Epithelial cell of esophagus (primary cell): Measurements from ENCODE around the gene CENATAC.
"Not testable (repeated sequence)": the region's sequence is repeated elsewhere in the genome, so short reads cannot be mapped to it uniquely, and the experiment has no call there.

Experiments
- DNase-seq: peaks from one replicate; pipeline ENCODE4 v3.0.0; 2010; ENCODE audit warnings: low read depth
- H3K4me3 ChIP-seq: 2 replicates; pipeline ENCODE4 v1.5.1; 2011; ENCODE audit warnings: mild to moderate bottlenecking, low read length, control low read depth
- TF ChIP-seq, protein P1 (sequence below): IDR thresholded peaks from 2 replicates; pipeline ENCODE4 v1.5.1; 2011; ENCODE audit warnings: low read depth, mild to moderate bottlenecking, low read length, control low read depth, inconsistent platforms; ENCODE audit not compliant: insufficient read depth; ENCODE audit errors: missing control alignments

The CENATAC gene

DNA sequence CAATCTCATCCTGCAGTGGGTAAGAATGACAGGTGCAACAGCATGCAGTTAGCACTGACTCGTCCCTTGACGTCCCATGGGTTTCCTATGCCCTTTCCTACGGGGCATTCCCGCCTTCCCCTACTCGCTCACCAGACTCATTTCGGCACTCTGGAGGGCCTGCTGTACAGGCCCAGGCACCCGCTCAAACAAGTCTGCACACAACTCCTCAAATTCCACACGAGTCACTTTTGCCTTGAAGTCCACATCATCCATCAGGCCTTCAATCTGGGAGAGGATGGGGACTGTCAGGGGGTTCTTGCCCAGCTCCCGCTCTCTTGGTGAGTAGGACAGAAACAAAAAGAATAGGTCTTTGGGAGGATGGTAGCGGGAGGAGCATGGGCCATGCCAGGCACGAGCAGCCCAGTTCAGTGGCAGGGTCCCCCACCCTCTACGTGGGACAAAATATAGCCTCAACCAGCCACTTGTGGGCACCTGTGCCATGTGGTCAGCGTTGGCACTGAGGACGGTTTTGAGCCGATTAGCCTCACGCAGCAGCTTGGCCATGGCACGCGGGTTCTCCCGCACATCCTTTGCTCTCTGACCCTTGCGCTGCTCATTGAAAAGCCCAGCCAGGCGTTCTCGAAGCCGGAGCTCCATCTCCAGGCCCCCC is 54.4 kb downstream of the CENATAC start:
- TF ChIP-seq, protein P1, sequence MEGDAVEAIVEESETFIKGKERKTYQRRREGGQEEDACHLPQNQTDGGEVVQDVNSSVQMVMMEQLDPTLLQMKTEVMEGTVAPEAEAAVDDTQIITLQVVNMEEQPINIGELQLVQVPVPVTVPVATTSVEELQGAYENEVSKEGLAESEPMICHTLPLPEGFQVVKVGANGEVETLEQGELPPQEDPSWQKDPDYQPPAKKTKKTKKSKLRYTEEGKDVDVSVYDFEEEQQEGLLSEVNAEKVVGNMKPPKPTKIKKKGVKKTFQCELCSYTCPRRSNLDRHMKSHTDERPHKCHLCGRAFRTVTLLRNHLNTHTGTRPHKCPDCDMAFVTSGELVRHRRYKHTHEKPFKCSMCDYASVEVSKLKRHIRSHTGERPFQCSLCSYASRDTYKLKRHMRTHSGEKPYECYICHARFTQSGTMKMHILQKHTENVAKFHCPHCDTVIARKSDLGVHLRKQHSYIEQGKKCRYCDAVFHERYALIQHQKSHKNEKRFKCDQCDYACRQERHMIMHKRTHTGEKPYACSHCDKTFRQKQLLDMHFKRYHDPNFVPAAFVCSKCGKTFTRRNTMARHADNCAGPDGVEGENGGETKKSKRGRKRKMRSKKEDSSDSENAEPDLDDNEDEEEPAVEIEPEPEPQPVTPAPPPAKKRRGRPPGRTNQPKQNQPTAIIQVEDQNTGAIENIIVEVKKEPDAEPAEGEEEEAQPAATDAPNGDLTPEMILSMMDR, result no peak

DNA sequence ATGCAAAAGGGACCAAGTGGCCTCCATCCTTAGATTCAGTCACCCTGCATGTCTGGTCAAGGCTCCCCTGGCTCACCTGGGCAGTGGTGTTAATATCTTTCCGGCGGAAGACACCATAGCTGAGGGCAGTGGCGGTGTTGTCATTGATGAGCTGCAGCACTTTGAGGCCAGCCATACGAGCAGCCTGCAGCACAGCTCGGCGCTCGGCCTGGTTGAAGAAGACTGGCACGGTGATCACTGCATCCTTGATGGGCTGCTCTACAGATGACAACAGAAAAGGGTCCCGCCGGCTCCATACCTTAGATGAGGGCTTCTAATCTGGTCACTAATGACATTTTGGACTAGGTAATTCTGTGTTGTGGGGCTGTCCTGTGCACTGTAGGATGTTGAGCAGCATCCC is 56.5 kb downstream of the CENATAC start:
- TF ChIP-seq, protein P1, result no peak
- H3K4me3 ChIP-seq, result no peak overlapping the region

More for the DNA sequence above, 54.4 kb downstream of the CENATAC start:
- no peak overlapping the region for H3K4me3 ChIP-seq
- peak; percentile 55 for DNase-seq

DNA sequence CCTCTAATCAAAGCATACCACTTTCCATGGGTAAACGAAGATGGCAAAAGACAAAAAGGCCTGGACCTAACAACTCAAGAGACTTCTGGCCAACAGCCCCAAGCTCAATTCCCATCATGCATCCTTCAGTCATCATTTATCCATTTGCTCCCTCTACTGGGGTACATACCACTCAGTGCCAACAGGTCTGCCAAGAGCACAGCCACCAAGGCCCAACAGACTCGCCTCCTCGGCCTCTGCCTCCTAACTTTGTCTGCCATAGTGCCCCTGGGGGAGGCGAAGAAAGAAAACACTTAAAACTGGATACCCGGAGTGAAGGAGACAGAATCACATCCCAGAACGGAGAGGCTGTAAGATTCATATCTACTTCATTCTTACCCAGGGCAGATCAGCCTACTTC is 58.0 kb downstream of the CENATAC start:
- peak overlapping the region; percentile 72 for H3K4me3 ChIP-seq
- TF ChIP-seq, protein P1, result no peak
- peak; percentile 42 for DNase-seq

More for the DNA sequence above, 56.5 kb downstream of the CENATAC start:
- DNase-seq, result no peak

DNA sequence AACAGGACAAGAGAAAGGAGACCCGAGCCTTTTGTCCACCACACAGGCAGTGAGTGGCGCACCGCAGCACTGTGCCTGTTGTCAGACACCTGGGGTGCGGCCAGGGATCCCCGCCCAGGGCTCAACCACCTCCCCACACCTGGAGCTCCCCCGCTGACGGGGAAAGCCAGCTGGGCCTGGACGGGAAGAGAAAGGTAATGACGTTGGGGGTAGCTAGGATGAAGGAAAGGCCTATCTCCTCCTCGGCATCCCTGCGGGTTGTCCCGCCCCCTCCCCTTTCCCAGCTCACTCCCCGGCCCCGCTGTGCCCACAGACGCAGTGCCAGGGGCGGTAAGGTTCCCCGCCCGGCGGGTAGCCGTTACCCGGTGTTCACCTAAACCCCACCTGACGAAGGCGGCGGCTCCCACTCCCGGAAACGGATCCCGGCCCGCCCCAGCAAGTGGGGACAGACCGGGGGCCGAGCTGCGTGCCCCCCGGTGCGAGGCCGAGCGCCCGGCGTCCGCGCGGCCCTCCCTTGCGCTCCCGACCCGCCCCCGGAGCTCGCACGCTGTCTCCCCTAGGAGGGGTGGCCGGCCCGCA is 58.6 kb downstream of the CENATAC start:
- peak; percentile 64 for DNase-seq
- TF ChIP-seq, protein P1, result no peak
- H3K4me3 ChIP-seq, result peak overlapping the region; percentile 72

DNA sequence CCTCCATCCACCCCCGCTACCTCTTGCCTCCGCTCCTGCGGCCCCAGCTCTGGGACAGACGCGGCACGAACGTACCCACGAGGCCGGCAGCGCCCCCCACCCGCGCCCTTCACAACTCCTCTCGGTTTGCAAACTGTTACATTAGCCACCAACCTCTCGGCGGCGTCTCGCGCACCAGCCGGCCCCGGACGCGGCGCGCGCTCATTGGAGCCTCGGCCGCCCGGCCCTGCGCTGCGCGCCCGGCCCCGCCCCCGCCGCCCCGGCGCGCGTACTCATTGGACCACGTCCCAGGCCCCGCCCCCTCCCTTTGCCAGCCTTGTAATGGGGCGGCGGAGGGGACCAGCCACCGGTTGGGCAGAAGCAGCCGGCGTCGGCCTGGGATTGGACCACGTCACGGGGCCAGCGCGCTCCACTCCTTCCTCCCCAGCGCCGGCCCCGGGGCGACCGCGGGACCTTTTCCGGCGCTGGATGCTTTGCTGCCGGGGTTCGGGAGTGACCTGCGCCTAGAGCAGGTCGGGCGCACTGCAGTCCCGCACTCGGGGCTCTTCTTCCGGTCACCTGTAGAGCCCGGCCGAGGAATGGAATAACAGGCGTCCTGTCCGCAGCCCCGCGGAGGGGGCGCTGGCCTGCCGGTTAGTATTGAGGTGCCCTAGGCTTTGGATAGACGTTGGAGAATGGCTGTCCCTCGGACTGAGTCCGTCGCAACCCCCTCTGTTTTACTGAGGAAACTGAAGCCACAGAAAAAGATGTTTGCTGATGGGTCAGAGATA is 59.2 kb downstream of the CENATAC start, which contains the start of gene HYOU1:
Gene HYOU1 (minus strand): TSS at position 206 of the 770 bp plus-strand sequence. CDS start 1,045 bp downstream, outside the sequence.
- peak within 1 kb of the TSS; percentile 72 for H3K4me3 ChIP-seq
- DNase-seq, result peak; percentile 99
- TF ChIP-seq, protein P1, result peak; percentile 31

DNA sequence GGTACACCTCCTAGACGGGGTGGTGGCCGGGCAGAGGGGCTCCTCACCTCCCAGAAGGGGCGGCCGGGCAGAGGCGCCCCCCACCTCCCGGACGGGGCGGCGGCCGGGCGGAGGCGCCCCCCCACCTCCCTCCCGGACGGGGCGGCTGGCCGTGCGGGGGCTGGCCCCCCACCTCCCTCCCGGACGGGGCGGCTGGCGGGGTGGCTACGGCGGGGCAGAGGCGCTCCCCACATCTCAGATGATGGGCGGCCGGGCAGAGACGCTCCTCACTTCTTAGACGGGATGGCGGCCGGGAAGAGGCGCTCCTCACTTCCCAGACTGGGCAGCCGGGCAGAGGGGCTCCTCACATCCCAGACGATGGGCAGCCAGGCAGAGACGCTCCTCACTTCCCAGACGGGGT is 61.2 kb downstream of the CENATAC start:
- DNase-seq, result not testable (repeated sequence)

DNA sequence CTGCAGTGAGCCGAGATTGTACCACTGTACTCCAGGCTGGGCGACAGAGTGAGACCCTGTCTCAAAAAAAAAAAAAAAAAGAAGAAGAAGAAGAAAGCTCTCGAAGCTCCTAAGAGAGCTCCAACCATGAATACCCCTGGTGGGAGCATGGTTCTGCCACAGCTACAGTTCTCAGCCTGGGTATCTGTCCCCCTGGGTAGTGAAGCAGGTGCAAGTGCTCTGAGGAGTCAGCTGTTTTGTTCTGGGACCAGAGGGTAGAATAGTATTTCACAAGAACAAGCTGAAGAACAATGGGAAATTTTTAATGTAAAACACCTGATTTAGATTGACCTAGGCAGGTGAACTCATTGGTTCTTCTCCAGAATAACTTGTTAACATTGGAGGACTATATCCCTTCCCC is 63.3 kb downstream of the CENATAC start:
- no peak overlapping the region for H3K4me3 ChIP-seq
- DNase-seq, result no peak
- TF ChIP-seq, protein P1, result no peak

More for the DNA sequence above, 61.2 kb downstream of the CENATAC start:
- not testable (repeated sequence) for H3K4me3 ChIP-seq
